Activated T-cell treated with anti-CD3 and anti-CD28 coated beads, Interleukin-2, amount 50 U/mL, for 24 hours (primary cell): ENCODE measurements around the gene BAIAP3.
"Not testable (repeated sequence)": the region's sequence is repeated elsewhere in the genome, so short reads cannot be mapped to it uniquely, and the experiment has no call there.

Experiments used
- DNase-seq: peaks from one replicate; pipeline ENCODE4 v3.0.0-alpha.2; 2020
- H3K27ac Mint-ChIP-seq: 2 replicates; pipeline ENCODE4 v1.8.0; 2020; ENCODE audit warnings: mild to moderate bottlenecking, mixed read lengths
- H3K27me3 Mint-ChIP-seq: 2 replicates; pipeline ENCODE4 v1.8.0; 2020; ENCODE audit warnings: mixed read lengths
- H3K36me3 Mint-ChIP-seq: 2 replicates; pipeline ENCODE4 v1.8.0; 2020; ENCODE audit warnings: low read depth, mixed read lengths
- H3K4me1 Mint-ChIP-seq: 2 replicates; pipeline ENCODE4 v1.8.0; 2020; ENCODE audit warnings: low read depth, mixed read lengths
- H3K4me3 Mint-ChIP-seq: 2 replicates; pipeline ENCODE4 v1.8.0; 2020; ENCODE audit warnings: mild to moderate bottlenecking, moderate library complexity, mixed read lengths
- H3K9me3 Mint-ChIP-seq: 2 replicates; pipeline ENCODE4 v1.8.0; 2020; ENCODE audit warnings: mixed read lengths

The BAIAP3 gene

GRCh38 chr16:1320097-1320496, 13.3 kb upstream of the BAIAP3 start:
- Mint-ChIP-seq H3K4me3 (no peak overlapping the region), H3K36me3 (peaks cover 89% of the 10 kb centered on the region), H3K9me3 (no peaks in the 10 kb centered on the region), H3K27me3 (no peaks in the 10 kb centered on the region), H3K4me1 (no peaks in the 10 kb centered on the region), H3K27ac (no peak overlapping the region)
- no peak for DNase-seq

GRCh38 chr16:1320658-1321240, 12.7 kb upstream of the BAIAP3 start:
- Mint-ChIP-seq H3K36me3 (peaks cover 90% of the 10 kb centered on the region), H3K27ac (no peak overlapping the region), H3K27me3 (no peaks in the 10 kb centered on the region), H3K4me3 (no peak overlapping the region), H3K9me3 (no peaks in the 10 kb centered on the region), H3K4me1 (no peaks in the 10 kb centered on the region)
- no peak for DNase-seq

- Mint-ChIP-seq H3K9me3 (no peaks in the 10 kb centered on the region), H3K27me3 (no peaks in the 10 kb centered on the region), H3K27ac (no peak overlapping the region), H3K4me3 (no peak overlapping the region), H3K36me3 (peaks cover 78% of the 10 kb centered on the region), H3K4me1 (no peaks in the 10 kb centered on the region)
- DNase-seq: no peak
These were observed 11.0 kb upstream of the BAIAP3 start for GRCh38 chr16:1322407-1322806.

- H3K4me1 Mint-ChIP-seq: no peaks in the 10 kb centered on the region
- H3K27ac Mint-ChIP-seq: no peak overlapping the region
- H3K36me3 Mint-ChIP-seq: peaks cover 66% of the 10 kb centered on the region
- no peak overlapping the region for H3K4me3 Mint-ChIP-seq
- no peaks in the 10 kb centered on the region for H3K9me3 Mint-ChIP-seq
- no peak for DNase-seq
- no peaks in the 10 kb centered on the region for H3K27me3 Mint-ChIP-seq
These were observed 9.9 kb upstream of the BAIAP3 start for GRCh38 chr16:1323296-1324239.

GRCh38 chr16:1324286-1324826, 9.1 kb upstream of the BAIAP3 start:
- H3K4me1 Mint-ChIP-seq: no peaks in the 10 kb centered on the region
- DNase-seq: no peak
- H3K9me3 Mint-ChIP-seq: no peaks in the 10 kb centered on the region
- H3K27ac Mint-ChIP-seq: no peak overlapping the region
- H3K4me3 Mint-ChIP-seq: no peak overlapping the region
- H3K36me3 Mint-ChIP-seq: peaks cover 58% of the 10 kb centered on the region
- H3K27me3 Mint-ChIP-seq: no peaks in the 10 kb centered on the region

GRCh38 chr16:1325261-1325660, 8.2 kb upstream of the BAIAP3 start:
- H3K27me3 Mint-ChIP-seq: no peaks in the 10 kb centered on the region
- H3K4me3 Mint-ChIP-seq: no peak overlapping the region
- DNase-seq: no peak
- H3K9me3 Mint-ChIP-seq: no peaks in the 10 kb centered on the region
- H3K27ac Mint-ChIP-seq: no peak overlapping the region
- peaks cover 49% of the 10 kb centered on the region for H3K36me3 Mint-ChIP-seq
- H3K4me1 Mint-ChIP-seq: no peaks in the 10 kb centered on the region

GRCh38 chr16:1325673-1326371, 7.6 kb upstream of the BAIAP3 start:
- H3K4me3 Mint-ChIP-seq: no peak overlapping the region
- H3K27ac Mint-ChIP-seq: no peak overlapping the region
- no peaks in the 10 kb centered on the region for H3K9me3 Mint-ChIP-seq
- peaks cover 3% of the 10 kb centered on the region for H3K27me3 Mint-ChIP-seq
- H3K36me3 Mint-ChIP-seq: peaks cover 45% of the 10 kb centered on the region
- no peak for DNase-seq
- no peaks in the 10 kb centered on the region for H3K4me1 Mint-ChIP-seq

GRCh38 chr16:1326391-1326790, 7.1 kb upstream of the BAIAP3 start:
- peaks cover 7% of the 10 kb centered on the region for H3K27me3 Mint-ChIP-seq
- peaks cover 39% of the 10 kb centered on the region for H3K36me3 Mint-ChIP-seq
- H3K4me3 Mint-ChIP-seq: no peak overlapping the region
- H3K9me3 Mint-ChIP-seq: no peaks in the 10 kb centered on the region
- H3K27ac Mint-ChIP-seq: peak overlapping the region; percentile 18
- no peak for DNase-seq
- peaks cover 3% of the 10 kb centered on the region for H3K4me1 Mint-ChIP-seq

- no peak overlapping the region for H3K4me3 Mint-ChIP-seq
- DNase-seq: no peak
- peak overlapping the region; percentile 18 for H3K27ac Mint-ChIP-seq
- H3K27me3 Mint-ChIP-seq: peaks cover 14% of the 10 kb centered on the region
- peaks cover 8% of the 10 kb centered on the region for H3K4me1 Mint-ChIP-seq
- no peaks in the 10 kb centered on the region for H3K9me3 Mint-ChIP-seq
- H3K36me3 Mint-ChIP-seq: peaks cover 32% of the 10 kb centered on the region
These were observed 6.4 kb upstream of the BAIAP3 start for GRCh38 chr16:1326946-1327618.

GRCh38 chr16:1327619-1327947, 5.9 kb upstream of the BAIAP3 start:
- H3K4me3 Mint-ChIP-seq: no peak overlapping the region

GRCh38 chr16:1328136-1328535, 5.3 kb upstream of the BAIAP3 start:
- H3K27ac Mint-ChIP-seq, H3K4me3 Mint-ChIP-seq: not testable (repeated sequence)
- H3K27me3 Mint-ChIP-seq: peaks cover 22% of the 10 kb centered on the region

More at GRCh38 chr16:1327619-1327947, 5.9 kb upstream of the BAIAP3 start:
- peaks cover 19% of the 10 kb centered on the region for H3K27me3 Mint-ChIP-seq
- DNase-seq: no peak
- H3K4me1 Mint-ChIP-seq: peaks cover 12% of the 10 kb centered on the region
- H3K27ac Mint-ChIP-seq: no peak overlapping the region
- H3K9me3 Mint-ChIP-seq: no peaks in the 10 kb centered on the region
- peaks cover 29% of the 10 kb centered on the region for H3K36me3 Mint-ChIP-seq

GRCh38 chr16:1328961-1329360, 4.5 kb upstream of the BAIAP3 start:
- not testable (repeated sequence) for H3K4me3 Mint-ChIP-seq, H3K9me3 Mint-ChIP-seq, DNase-seq, H3K27ac Mint-ChIP-seq
- H3K36me3 Mint-ChIP-seq: peaks cover 21% of the 10 kb centered on the region
- H3K27me3 Mint-ChIP-seq: peaks cover 22% of the 10 kb centered on the region
- peaks cover 14% of the 10 kb centered on the region for H3K4me1 Mint-ChIP-seq

More at GRCh38 chr16:1328136-1328535, 5.3 kb upstream of the BAIAP3 start:
- not testable (repeated sequence) for DNase-seq, H3K9me3 Mint-ChIP-seq
- H3K36me3 Mint-ChIP-seq: peaks cover 28% of the 10 kb centered on the region
- peaks cover 14% of the 10 kb centered on the region for H3K4me1 Mint-ChIP-seq

GRCh38 chr16:1330260-1330914, 3.1 kb upstream of the BAIAP3 start:
- Mint-ChIP-seq H3K27ac (no peak overlapping the region), H3K27me3 (peaks cover 32% of the 10 kb centered on the region), H3K4me3 (no peak overlapping the region), H3K4me1 (peaks cover 16% of the 10 kb centered on the region), H3K36me3 (peaks cover 9% of the 10 kb centered on the region), H3K9me3 (no peaks in the 10 kb centered on the region)
- DNase-seq: no peak
